Measurements from ENCODE around the gene DIS3.

- TF ChIP-seq CTCF (IDR thresholded peaks at IDR 0.05 in 4 of 5, conservative IDR thresholded peaks at IDR 0.05 in 1 of 5) (no peak), POLR2A (IDR thresholded peaks at IDR 0.05) (no peak)
These were observed 21.5 kb downstream of the DIS3 start for GRCh38 chr13:72760189-72760588.

All from gastrocnemius medialis (tissue), 4 donors.